Measurements from ENCODE around the gene RAB11FIP3. TPM values are rescaled to one million over a fixed set of nuclear protein-coding genes. Genes with fewer than 3 reads are reported as not detected.
A peak's percentile ranks its signal among the peaks of the same experiment; 100 is the strongest.

Gene RAB11FIP3
- total RNA-seq, 1 donor from 2014 or later, result 10.5 TPM

- FAIRE-seq, result no peak
- no peak overlapping the region for H3K4me3 ChIP-seq (ENCODE audit: low read depth, low read length)
- peak; percentile 49 for TF ChIP-seq CTCF (IDR thresholded peaks at IDR 0.05; ENCODE audit: insufficient read depth, low read length, severe bottlenecking)
- H3K36me3 ChIP-seq (ENCODE audit: control insufficient read depth, insufficient read depth, low read length), result peaks cover 13% of the 10 kb centered on the region
- DNase-seq (ENCODE audit: low read depth), result no peak
- no peaks in the 10 kb centered on the region for H3K27me3 ChIP-seq (ENCODE audit: control insufficient read depth, insufficient read depth, low read length)
These were observed 121.7 kb downstream of the RAB11FIP3 start for GRCh38 chr16:546909-547770.

GRCh38 chr16:548586-548985 is 123.1 kb downstream of the RAB11FIP3 start:
- FAIRE-seq, result no peak
- no peaks in the 10 kb centered on the region for H3K27me3 ChIP-seq (ENCODE audit: control insufficient read depth, insufficient read depth, low read length)
- peaks cover 13% of the 10 kb centered on the region for H3K36me3 ChIP-seq (ENCODE audit: control insufficient read depth, insufficient read depth, low read length)
- DNase-seq (ENCODE audit: low read depth), result no peak
- no peak overlapping the region for H3K4me3 ChIP-seq (ENCODE audit: low read depth, low read length)
- no peak for TF ChIP-seq CTCF (IDR thresholded peaks at IDR 0.05; ENCODE audit: insufficient read depth, low read length, severe bottlenecking)

- Histone ChIP-seq H3K36me3 (ENCODE audit: control insufficient read depth, insufficient read depth, low read length) (peaks cover 14% of the 10 kb centered on the region), H3K4me3 (ENCODE audit: low read depth, low read length) (no peak overlapping the region), H3K27me3 (ENCODE audit: control insufficient read depth, insufficient read depth, low read length) (no peaks in the 10 kb centered on the region)
- DNase-seq (ENCODE audit: low read depth) (no peak), FAIRE-seq (no peak)
- TF ChIP-seq CTCF (IDR thresholded peaks at IDR 0.05; ENCODE audit: insufficient read depth, low read length, severe bottlenecking), result peak; percentile 3
These were observed 124.3 kb downstream of the RAB11FIP3 start for GRCh38 chr16:549544-550263.

GRCh38 chr16:551210-551609 is 125.8 kb downstream of the RAB11FIP3 start:
- DNase-seq (ENCODE audit: low read depth) (no peak), FAIRE-seq (no peak)
- peaks cover 13% of the 10 kb centered on the region for H3K36me3 ChIP-seq (ENCODE audit: control insufficient read depth, insufficient read depth, low read length)
- H3K27me3 ChIP-seq (ENCODE audit: control insufficient read depth, insufficient read depth, low read length), result no peaks in the 10 kb centered on the region
- no peak for TF ChIP-seq CTCF (IDR thresholded peaks at IDR 0.05; ENCODE audit: insufficient read depth, low read length, severe bottlenecking)
- no peak overlapping the region for H3K4me3 ChIP-seq (ENCODE audit: low read depth, low read length)

- DNase-seq (ENCODE audit: low read depth), result no peak
- Histone ChIP-seq H3K27me3 (ENCODE audit: control insufficient read depth, insufficient read depth, low read length) (no peaks in the 10 kb centered on the region), H3K36me3 (ENCODE audit: control insufficient read depth, insufficient read depth, low read length) (peaks cover 12% of the 10 kb centered on the region), H3K4me3 (ENCODE audit: low read depth, low read length) (no peak overlapping the region)
- no peak for FAIRE-seq
- TF ChIP-seq CTCF (IDR thresholded peaks at IDR 0.05; ENCODE audit: insufficient read depth, low read length, severe bottlenecking), result no peak
These were observed 126.7 kb downstream of the RAB11FIP3 start for GRCh38 chr16:552171-552570.
